ENCODE results near the gene SLC6A9. TPM values are rescaled to one million over a fixed set of nuclear protein-coding genes. Genes with fewer than 3 reads are reported as not detected.
A peak's percentile ranks its signal among the peaks of the same experiment; 100 is the strongest.

Gene SLC6A9
- total and polyA plus RNA-seq, 2 donors from 2014 or later = 2.0 to 12.6 TPM

DNA sequence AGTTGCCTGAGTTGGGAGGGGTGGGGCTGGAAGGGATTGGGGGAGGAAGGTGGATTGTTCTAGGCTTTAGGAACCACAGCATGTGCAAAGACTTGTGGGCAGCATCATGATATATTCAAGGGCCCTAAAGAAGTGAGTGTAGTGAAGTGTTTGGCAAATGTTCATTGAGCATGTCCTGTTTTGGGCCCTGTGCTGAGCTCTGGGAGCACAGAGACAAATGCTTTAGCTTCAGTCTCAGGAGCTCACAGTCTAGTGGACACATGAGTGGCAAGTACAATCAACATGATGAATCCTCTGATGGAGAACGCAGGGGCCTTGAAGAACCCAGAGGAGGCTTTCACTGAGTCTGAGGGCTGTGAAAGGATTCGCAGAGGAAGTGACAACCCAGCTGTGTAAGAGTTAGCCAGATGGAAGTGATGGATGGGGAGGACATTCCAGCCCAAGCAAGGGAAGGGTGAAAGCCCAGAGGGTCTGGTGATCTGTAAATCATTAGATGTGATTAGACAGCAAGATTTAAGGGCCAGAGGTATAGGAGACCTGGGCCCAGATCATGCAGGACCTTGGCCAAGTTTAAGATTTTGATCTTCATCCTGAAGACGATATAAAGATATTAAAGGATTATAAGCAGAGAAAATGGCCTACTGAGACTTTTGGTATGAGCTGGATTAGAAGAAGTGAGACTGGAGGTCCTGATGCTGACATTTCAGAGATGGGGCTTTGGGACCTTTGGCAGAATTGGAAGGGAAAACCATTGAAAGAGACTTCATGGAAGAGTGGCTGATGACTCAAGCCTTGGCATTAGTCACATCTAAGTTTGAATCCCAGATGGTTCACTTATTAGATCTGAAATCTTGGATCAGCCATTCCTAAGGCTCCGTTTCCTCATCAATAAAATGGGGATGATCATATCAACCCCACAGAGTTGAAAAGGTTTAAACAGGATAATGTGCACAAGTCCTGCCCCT lies 80.0 kb downstream of the SLC6A9 start:
- no peak overlapping the region for H3K27ac ChIP-seq (ENCODE audit: low read depth in 2 of 2, low read length in 2 of 2)
- H3K4me1 ChIP-seq (ENCODE audit: control insufficient read depth in 2 of 3, insufficient read depth in 2 of 3, low read depth in 1 of 3, low read length in 3 of 3) = peaks cover 0 to 28% (median 21%) of the 10 kb centered on the region in 3 donors
- H3K36me3 ChIP-seq (ENCODE audit: control insufficient read depth in 2 of 3, insufficient read depth in 3 of 3, low read length in 3 of 3) = peaks cover 0 to 15% (median 4%) of the 10 kb centered on the region in 3 donors
- intact Hi-C loops (cut with DNase I) = no loop called here
- H3K27me3 ChIP-seq (ENCODE audit: control insufficient read depth, insufficient read depth, low read length) = no peaks in the 10 kb centered on the region
- no peak overlapping the region for H3K4me3 ChIP-seq (ENCODE audit: low read length in 3 of 3)
- DNase-seq (no peak), FAIRE-seq (no peak)
- no peak overlapping the region for H3K9ac ChIP-seq (ENCODE audit: low read length in 3 of 3)
- H3K9me3 ChIP-seq (ENCODE audit: control insufficient read depth in 2 of 3, insufficient read depth in 1 of 3, low read length in 3 of 3) = no peaks in the 10 kb centered on the region
- TF ChIP-seq, protein P1, sequence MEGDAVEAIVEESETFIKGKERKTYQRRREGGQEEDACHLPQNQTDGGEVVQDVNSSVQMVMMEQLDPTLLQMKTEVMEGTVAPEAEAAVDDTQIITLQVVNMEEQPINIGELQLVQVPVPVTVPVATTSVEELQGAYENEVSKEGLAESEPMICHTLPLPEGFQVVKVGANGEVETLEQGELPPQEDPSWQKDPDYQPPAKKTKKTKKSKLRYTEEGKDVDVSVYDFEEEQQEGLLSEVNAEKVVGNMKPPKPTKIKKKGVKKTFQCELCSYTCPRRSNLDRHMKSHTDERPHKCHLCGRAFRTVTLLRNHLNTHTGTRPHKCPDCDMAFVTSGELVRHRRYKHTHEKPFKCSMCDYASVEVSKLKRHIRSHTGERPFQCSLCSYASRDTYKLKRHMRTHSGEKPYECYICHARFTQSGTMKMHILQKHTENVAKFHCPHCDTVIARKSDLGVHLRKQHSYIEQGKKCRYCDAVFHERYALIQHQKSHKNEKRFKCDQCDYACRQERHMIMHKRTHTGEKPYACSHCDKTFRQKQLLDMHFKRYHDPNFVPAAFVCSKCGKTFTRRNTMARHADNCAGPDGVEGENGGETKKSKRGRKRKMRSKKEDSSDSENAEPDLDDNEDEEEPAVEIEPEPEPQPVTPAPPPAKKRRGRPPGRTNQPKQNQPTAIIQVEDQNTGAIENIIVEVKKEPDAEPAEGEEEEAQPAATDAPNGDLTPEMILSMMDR (IDR thresholded peaks at IDR 0.05; ENCODE audit: borderline replicate concordance, extremely low read depth, insufficient read depth) = no peak

DNA sequence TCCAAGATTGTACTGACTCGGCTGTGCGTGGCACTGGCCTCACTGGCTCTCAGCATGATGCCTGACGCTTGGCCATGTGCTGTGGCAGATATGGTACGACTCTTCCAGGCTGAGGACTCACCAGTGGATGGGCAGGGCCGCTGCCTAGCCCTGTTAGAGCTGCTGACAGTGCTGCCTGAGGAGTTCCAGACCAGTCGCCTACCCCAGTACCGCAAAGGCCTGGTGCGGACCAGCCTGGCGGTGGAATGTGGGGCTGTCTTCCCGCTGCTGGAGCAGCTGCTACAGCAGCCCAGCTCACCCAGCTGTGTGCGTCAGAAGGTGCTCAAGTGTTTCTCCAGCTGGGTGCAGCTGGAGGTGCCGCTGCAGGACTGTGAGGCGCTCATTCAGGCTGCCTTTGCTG lies 81.6 kb downstream of the SLC6A9 start:
- no peak overlapping the region for H3K27ac ChIP-seq (ENCODE audit: low read depth in 2 of 2, low read length in 2 of 2)
- no peak overlapping the region for H3K4me3 ChIP-seq (ENCODE audit: low read length in 3 of 3)
- FAIRE-seq (no peak), DNase-seq (no peak)
- intact Hi-C loops (cut with DNase I) = no loop called here
- TF ChIP-seq, protein P1 (IDR thresholded peaks at IDR 0.05; ENCODE audit: borderline replicate concordance, extremely low read depth, insufficient read depth) = no peak
- H3K9ac ChIP-seq (ENCODE audit: low read length in 3 of 3) = no peak overlapping the region
- no peaks in the 10 kb centered on the region for H3K9me3 ChIP-seq (ENCODE audit: control insufficient read depth in 2 of 3, insufficient read depth in 1 of 3, low read length in 3 of 3)
- H3K27me3 ChIP-seq (ENCODE audit: control insufficient read depth, insufficient read depth, low read length) = no peaks in the 10 kb centered on the region
- H3K4me1 ChIP-seq (ENCODE audit: control insufficient read depth in 2 of 3, insufficient read depth in 2 of 3, low read depth in 1 of 3, low read length in 3 of 3) = peaks cover 0 to 33% (median 21%) of the 10 kb centered on the region in 3 donors
- peaks cover 0 to 12% (median 0%) of the 10 kb centered on the region in 3 donors for H3K36me3 ChIP-seq (ENCODE audit: control insufficient read depth in 2 of 3, insufficient read depth in 3 of 3, low read length in 3 of 3)

DNA sequence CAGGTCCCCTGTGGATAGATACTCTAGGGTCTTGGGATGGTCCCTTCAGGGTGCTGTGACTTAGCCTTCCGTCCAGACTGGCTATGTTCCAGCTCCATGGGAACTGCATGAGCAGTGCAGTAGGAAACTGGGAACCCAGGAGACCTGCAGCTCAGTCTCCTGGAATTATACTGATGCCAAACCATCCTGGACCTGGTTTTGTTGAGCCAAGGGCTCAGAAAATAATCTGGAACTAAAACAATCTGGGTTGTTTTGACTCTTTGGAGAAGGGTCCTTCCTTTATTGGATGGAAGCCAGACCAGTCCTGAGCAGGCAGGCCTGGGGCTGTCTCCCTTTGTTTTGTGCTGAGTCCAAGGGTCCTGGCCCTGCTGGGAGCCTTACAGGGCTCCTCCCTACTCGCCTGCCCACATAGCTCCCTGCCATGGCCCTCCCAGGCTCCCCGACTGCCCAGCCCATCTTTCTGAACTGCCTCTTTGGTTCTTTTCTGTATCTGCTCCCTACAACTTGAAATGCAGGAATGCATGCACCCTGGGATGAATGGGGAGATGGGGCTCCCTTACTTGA lies 83.3 kb downstream of the SLC6A9 start:
- H3K9me3 ChIP-seq (ENCODE audit: control insufficient read depth in 2 of 3, insufficient read depth in 1 of 3, low read length in 3 of 3) = no peaks in the 10 kb centered on the region
- intact Hi-C loops (cut with DNase I) = no loop called here
- FAIRE-seq = no peak
- peaks cover 0 to 35% (median 21%) of the 10 kb centered on the region in 3 donors for H3K4me1 ChIP-seq (ENCODE audit: control insufficient read depth in 2 of 3, insufficient read depth in 2 of 3, low read depth in 1 of 3, low read length in 3 of 3)
- H3K4me3 ChIP-seq (ENCODE audit: low read length in 3 of 3) = peak overlapping the region in 2 of 3 donors; percentile 88 to 97
- H3K27ac ChIP-seq (ENCODE audit: low read depth in 2 of 2, low read length in 2 of 2) = no peak overlapping the region
- TF ChIP-seq, protein P1 (IDR thresholded peaks at IDR 0.05; ENCODE audit: borderline replicate concordance, extremely low read depth, insufficient read depth) = no peak
- H3K9ac ChIP-seq (ENCODE audit: low read length in 3 of 3) = peak overlapping the region in 1 of 3 donors; percentile 93
- no peaks in the 10 kb centered on the region for H3K27me3 ChIP-seq (ENCODE audit: control insufficient read depth, insufficient read depth, low read length)
- peak in 1 of 5 donors; percentile 13 for DNase-seq
- H3K36me3 ChIP-seq (ENCODE audit: control insufficient read depth in 2 of 3, insufficient read depth in 3 of 3, low read length in 3 of 3) = peaks cover 0 to 12% (median 0%) of the 10 kb centered on the region in 3 donors

All from kidney (tissue), 14 donors.